GM19043 (cell line): Measurements from ENCODE around the gene MEF2D.

Source experiments
- ATAC-seq: cut with Tn5 transposase; IDR thresholded peaks from one replicate; pipeline ENCODE4 v1.9.1; 2021; ENCODE audit warnings: low read depth; ENCODE audit not compliant: unreplicated experiment

The MEF2D gene

GRCh38 chr1:156448134-156448967, 52.2 kb downstream of the MEF2D start:
- no peak for ATAC-seq

DNA sequence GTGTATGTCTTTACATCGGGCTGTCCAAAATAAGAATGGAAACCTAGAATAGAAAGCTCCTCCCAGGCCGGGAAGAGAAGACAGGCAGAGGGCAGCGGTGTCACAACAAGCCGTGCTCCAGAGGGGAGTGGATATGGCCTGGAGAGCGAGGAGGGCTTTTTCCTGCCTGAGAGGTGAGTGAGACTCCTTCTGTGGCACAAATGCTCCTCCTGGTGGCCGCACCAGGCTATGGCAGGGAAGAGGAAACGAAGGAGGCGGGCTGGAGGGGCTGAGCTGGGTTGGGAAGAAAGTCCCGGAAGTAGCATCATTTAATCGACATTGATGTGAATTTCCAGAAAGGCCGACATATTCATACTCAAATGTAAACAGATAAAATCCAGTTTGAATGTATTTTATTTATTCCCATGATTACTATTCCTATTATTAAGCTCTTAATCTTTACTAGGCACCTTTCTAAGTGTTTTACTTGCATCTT, 54.7 kb downstream of the MEF2D start:
- no peak for ATAC-seq

- ATAC-seq: no peak
Observed at GRCh38 chr1:156444407-156445001, 56.1 kb downstream of the MEF2D start.

GRCh38 chr1:156443286-156443685, 57.3 kb downstream of the MEF2D start:
- ATAC-seq: no peak

GRCh38 chr1:156440654-156441437, 59.7 kb downstream of the MEF2D start:
- no peak for ATAC-seq

- ATAC-seq: no peak
Observed at GRCh38 chr1:156439777-156440183, 60.8 kb downstream of the MEF2D start.

DNA sequence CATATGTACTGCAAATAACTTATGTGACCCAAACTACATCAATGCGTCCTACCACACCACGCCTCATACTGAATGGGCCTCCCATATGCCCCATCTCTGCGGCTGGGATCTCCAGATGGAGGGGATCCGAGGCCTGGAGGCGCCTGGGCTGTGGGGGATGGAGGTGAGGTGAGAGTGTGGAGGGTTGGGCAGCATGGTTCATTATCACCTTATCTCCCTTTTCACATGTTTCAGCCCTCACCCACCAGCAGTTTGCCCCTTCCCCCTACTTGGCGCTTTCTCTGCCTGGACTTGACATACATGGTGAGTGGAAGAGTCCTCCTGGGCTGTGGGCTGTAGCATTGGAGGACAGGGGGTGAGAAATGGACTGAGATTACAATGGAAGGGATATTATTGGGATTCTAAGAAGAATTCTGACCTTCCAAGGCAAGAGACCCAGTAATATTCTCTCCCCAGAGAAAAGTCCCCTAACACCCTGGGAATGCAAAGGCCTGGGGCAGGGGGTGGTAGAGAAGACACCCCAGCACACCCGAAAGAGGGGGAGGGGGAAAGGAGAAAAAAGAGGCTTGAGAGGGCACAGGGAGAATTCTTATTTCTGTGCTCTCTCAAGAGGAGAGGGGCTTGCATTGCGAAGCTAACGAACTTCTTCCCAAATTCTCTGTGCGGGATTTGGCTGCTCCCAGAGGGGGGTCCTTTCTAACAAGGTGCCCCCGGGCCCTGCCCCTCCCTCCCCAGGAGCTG, 61.4 kb downstream of the MEF2D start:
- ATAC-seq: no peak

- no peak for ATAC-seq
Observed at GRCh38 chr1:156438278-156438987, 62.1 kb downstream of the MEF2D start.

- no peak for ATAC-seq
Observed at GRCh38 chr1:156437037-156437867, 63.3 kb downstream of the MEF2D start.

DNA sequence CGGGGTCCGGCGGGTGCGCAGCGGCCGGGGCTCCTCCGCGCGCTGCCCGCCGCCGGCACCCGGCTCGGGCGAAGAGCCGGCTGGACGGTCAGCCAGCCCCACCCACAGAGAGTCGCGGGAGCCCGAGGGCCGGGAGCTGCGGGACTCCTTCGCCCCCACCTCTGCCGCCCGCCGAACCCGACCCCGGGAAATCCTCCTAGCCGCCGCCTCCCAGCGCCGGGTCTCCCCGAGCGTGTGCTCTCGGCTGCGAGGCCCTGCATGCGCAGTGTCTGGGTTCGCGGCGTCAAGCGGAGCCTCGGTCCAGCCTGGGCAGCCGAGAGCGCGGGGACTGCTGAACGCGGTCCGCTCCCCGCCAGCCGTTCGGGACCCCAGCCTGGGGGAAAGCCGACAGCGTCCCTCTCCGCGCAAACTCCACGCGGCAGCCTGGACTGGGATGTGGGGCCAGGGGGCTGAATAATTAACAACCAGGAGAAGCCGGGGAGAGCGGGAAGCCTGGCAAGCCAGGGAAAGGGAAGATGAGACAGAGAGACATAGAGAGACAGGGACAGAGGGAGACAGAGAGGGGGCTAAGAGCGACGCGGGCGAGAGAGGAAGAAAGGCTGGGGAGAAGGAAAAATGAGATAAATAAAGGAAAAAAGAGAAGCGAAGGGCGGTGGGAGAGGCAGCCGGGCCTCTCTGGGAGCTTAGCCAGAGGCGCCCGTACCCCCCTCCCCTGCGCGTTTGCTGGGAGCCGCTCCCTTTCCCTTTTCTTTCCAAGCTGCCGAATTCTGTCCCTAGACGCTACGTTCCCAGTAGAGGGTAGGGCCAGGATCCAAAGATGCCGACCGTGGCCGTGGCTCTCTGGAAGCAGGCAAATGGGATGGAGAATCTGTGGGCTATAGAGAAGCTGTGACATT, 64.2 kb downstream of the MEF2D start:
- ATAC-seq: no peak

- ATAC-seq: no peak
Observed at GRCh38 chr1:156435545-156436140, 64.9 kb downstream of the MEF2D start.

GRCh38 chr1:156434989-156435544, 65.5 kb downstream of the MEF2D start:
- no peak for ATAC-seq

- no peak for ATAC-seq
Observed at GRCh38 chr1:156433602-156434001, 67.0 kb downstream of the MEF2D start.

- no peak for ATAC-seq
Observed at GRCh38 chr1:156433032-156433431, 67.5 kb downstream of the MEF2D start.

- no peak for ATAC-seq
Observed at GRCh38 chr1:156432669-156433018, 67.9 kb downstream of the MEF2D start.

DNA sequence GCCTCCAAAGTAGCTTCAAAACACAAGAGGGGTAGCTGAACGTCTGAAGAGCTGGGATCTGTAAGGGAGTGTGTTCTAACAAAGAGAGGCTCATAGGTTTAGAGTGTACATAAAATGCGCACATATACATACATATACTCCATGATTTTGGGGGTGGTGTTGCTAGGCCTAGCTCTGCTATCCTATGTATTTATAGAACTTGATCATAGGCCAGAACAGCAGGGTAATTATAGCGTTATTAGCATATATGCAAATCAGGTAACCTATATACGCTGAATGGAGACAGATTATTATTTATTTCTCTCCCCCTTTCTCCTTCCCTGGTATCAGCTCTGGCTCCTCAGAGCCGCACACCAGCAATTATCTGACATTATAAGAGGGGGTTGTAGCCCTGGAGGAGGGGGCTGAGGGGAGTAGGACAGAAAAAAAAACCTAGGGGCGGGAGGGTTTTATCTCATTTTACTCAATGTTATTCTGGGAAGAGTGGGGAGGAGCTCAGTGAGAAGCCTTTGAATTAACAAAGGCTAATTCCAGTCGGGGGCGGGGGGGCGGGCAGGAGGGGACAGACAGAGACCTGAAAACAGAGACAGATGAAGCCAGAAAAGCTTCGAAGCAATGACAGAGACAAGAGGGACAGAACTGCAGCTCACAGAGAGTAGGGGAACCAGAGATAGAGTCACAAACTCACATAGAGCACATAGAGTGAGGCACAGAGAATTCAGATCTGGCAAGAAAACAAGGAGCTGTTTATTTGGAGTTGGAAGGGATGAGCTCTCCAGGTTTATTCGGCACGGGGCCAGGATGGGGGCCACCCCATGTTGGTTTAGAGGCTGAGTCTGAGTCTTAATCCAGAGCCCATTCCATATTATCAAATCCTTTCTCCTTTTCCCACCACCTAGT, 68.6 kb downstream of the MEF2D start:
- ATAC-seq: no peak

DNA sequence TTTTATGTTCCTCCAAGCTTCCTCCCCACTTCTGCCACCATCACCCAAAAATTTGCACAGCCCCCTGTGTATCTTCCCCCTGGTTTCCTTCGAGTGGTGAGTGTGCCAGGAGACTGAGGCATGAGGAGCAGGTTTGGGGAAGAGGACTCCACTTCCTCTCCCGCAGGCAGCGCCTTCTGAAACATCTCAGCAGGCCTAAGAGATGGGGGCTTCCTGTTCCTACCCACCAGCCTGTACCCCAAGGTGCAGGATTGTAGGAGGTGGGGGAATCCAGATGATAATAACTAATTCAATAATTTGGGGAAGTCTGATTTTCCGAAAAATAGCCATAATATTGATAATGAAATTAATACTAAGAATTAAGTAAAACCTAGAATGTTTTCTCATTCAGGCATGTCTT, 69.2 kb downstream of the MEF2D start:
- ATAC-seq: no peak
